ENCODE measurements around the gene TIMELESS.

DNA sequence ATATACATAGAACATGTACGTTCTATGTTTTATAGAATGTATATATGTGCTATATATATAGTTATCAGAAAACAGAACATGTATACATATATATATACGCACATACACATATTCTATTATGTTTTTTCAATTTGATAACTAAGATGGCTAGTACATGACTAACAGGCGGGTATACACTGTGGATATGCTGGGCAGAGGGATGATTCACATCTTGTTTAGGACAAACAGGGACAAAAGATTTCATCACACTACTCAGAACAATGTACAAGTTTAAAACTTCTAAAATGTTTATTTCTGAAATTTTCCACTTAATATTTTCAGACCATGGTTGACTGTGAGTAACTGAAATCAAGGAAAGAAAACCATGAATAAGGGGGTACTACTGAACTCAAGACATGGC is 17.4 kb downstream of the TIMELESS start:
- TF ChIP-seq, protein P1, sequence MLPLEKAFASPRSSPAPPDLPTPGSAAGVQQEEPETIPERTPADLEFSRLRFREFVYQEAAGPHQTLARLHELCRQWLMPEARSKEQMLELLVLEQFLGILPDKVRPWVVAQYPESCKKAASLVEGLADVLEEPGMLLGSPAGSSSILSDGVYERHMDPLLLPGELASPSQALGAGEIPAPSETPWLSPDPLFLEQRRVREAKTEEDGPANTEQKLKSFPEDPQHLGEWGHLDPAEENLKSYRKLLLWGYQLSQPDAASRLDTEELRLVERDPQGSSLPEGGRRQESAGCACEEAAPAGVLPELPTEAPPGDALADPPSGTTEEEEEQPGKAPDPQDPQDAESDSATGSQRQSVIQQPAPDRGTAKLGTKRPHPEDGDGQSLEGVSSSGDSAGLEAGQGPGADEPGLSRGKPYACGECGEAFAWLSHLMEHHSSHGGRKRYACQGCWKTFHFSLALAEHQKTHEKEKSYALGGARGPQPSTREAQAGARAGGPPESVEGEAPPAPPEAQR (tag by site-specific recombination; IDR thresholded peaks at IDR 0.05): no peak
- TF ChIP-seq SETDB1 (IDR thresholded peaks at IDR 0.05; ENCODE audit: insufficient read length, low read length) (no peak), ZNF560 (tag by site-specific recombination; IDR thresholded peaks at IDR 0.05; ENCODE audit: borderline replicate concordance) (no peak), ZBTB17 (tag by site-specific recombination; IDR thresholded peaks at IDR 0.05) (no peak), ZNF785 (tag by site-specific recombination; IDR thresholded peaks at IDR 0.05) (no peak), ZNF707 (tag by site-specific recombination; IDR thresholded peaks at IDR 0.05) (no peak)
- TF ChIP-seq, protein P2, sequence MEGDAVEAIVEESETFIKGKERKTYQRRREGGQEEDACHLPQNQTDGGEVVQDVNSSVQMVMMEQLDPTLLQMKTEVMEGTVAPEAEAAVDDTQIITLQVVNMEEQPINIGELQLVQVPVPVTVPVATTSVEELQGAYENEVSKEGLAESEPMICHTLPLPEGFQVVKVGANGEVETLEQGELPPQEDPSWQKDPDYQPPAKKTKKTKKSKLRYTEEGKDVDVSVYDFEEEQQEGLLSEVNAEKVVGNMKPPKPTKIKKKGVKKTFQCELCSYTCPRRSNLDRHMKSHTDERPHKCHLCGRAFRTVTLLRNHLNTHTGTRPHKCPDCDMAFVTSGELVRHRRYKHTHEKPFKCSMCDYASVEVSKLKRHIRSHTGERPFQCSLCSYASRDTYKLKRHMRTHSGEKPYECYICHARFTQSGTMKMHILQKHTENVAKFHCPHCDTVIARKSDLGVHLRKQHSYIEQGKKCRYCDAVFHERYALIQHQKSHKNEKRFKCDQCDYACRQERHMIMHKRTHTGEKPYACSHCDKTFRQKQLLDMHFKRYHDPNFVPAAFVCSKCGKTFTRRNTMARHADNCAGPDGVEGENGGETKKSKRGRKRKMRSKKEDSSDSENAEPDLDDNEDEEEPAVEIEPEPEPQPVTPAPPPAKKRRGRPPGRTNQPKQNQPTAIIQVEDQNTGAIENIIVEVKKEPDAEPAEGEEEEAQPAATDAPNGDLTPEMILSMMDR (tag by site-specific recombination; IDR thresholded peaks at IDR 0.05): no peak
- TF ChIP-seq, protein P3, sequence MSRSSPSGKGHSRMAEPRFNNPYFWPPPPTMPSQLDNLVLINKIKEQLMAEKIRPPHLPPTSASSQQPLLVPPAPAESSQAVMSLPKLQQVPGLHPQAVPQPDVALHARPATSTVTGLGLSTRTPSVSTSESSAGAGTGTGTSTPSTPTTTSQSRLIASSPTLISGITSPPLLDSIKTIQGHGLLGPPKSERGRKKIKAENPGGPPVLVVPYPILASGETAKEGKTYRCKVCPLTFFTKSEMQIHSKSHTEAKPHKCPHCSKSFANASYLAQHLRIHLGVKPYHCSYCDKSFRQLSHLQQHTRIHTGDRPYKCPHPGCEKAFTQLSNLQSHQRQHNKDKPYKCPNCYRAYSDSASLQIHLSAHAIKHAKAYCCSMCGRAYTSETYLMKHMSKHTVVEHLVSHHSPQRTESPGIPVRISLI (tag by site-specific recombination; IDR thresholded peaks at IDR 0.05): no peak
- TF ChIP-seq, protein P4, sequence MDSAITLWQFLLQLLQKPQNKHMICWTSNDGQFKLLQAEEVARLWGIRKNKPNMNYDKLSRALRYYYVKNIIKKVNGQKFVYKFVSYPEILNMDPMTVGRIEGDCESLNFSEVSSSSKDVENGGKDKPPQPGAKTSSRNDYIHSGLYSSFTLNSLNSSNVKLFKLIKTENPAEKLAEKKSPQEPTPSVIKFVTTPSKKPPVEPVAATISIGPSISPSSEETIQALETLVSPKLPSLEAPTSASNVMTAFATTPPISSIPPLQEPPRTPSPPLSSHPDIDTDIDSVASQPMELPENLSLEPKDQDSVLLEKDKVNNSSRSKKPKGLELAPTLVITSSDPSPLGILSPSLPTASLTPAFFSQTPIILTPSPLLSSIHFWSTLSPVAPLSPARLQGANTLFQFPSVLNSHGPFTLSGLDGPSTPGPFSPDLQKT (IDR thresholded peaks at IDR 0.05; ENCODE audit: borderline replicate concordance, low read depth, low read length): no peak
